H1 (cell line): ENCODE measurements around the gene GASK1B. TPM values are rescaled to one million over a fixed set of nuclear protein-coding genes. Genes with fewer than 3 reads are reported as not detected.

Experiments
- CTCF ChIA-PET: fragments of 300-600 bp; sonication (Branson Sonifier 250); formaldehyde crosslinking; loops from one replicate; lab custom pipeline; 2021; ENCODE audit not compliant: partially characterized antibody; lab: Charles Lee
- POLR2A ChIA-PET: fragments of 300-600 bp; sonication (Branson Sonifier 250); formaldehyde crosslinking; loops from one replicate; lab custom pipeline; 2021; ENCODE audit warnings: inconsistent platforms; ENCODE audit not compliant: partially characterized antibody; lab: Charles Lee
- DNase-seq, 2 experiments: peaks; one replicate each; pipeline versions ENCODE4 v3.0.0 to v3.0.0-alpha.2; 2010 to 2022; ENCODE audit warnings: low spot score in 2 of 2, low read depth in 1 of 2, mixed read lengths in 1 of 2
- FAIRE-seq: peaks from 2 replicates; lab custom pipeline; 2011; peaks lifted over from hg19 to GRCh38; lab: Jason Lieb, UNC
- H2AFZ ChIP-seq: 2 replicates; pipeline ENCODE4 v1.8.1; 2012; ENCODE audit warnings: low read length, inconsistent platforms
- H2AK5ac ChIP-seq: 2 replicates; pipeline ENCODE4 v1.6.1; 2013; ENCODE audit warnings: low read depth, low read length
- H2BK120ac ChIP-seq: replicated peaks from 2 replicates; pipeline ENCODE3; 2013; ENCODE audit warnings: low read depth, low read length, inconsistent platforms
- H2BK12ac ChIP-seq: 2 replicates; pipeline ENCODE4 v1.6.1; 2013; ENCODE audit warnings: low read depth, low read length
- H2BK15ac ChIP-seq: 2 replicates; pipeline ENCODE4 v1.6.1; 2013; ENCODE audit warnings: low read length
- H2BK20ac ChIP-seq: 2 replicates; pipeline ENCODE4 v1.6.1; 2013; ENCODE audit warnings: low read length
- H2BK5ac ChIP-seq: 2 replicates; pipeline ENCODE4 v1.6.1; 2013; ENCODE audit warnings: low read depth, low read length
- H3K14ac ChIP-seq: 2 replicates; pipeline ENCODE4 v1.6.1; 2013; ENCODE audit warnings: inconsistent platforms; ENCODE audit not compliant: insufficient read length
- H3K18ac ChIP-seq: 2 replicates; pipeline ENCODE4 v1.6.1; 2013; ENCODE audit warnings: low read length; ENCODE audit errors: extremely low read depth
- H3K23ac ChIP-seq: 2 replicates; pipeline ENCODE4 v1.6.1; 2013; ENCODE audit warnings: inconsistent platforms; ENCODE audit not compliant: insufficient read length
- H3K23me2 ChIP-seq: 2 replicates; pipeline ENCODE4 v1.6.1; 2013; ENCODE audit warnings: low read depth, low read length
- H3K27ac ChIP-seq: 2 replicates; pipeline ENCODE4 v1.6.1; 2011; ENCODE audit warnings: low read depth, low read length, inconsistent platforms
- H3K27me3 ChIP-seq, 4 experiments: replicated peaks in 1 of 4; 1 replicate in 1 of 4; 2 replicates in 3 of 4; pipeline versions ENCODE4 v1.6.1 to v1.8.1; 2011 to 2013; ENCODE audit warnings: low read length in 3 of 4, mild to moderate bottlenecking in 3 of 4, inconsistent platforms in 2 of 4, mixed read lengths in 2 of 4, moderate library complexity in 1 of 4; ENCODE audit not compliant: control insufficient read depth in 3 of 4, insufficient read depth in 3 of 4; ENCODE audit errors: extremely low read depth in 1 of 4
- H3K36me3 ChIP-seq, 4 experiments: 2 replicates each; pipeline versions ENCODE4 v1.6.1 to v1.8.1; 2011 to 2013; ENCODE audit warnings: mild to moderate bottlenecking in 4 of 4, low read length in 3 of 4, moderate library complexity in 2 of 4, control low read depth in 1 of 4, inconsistent platforms in 1 of 4; ENCODE audit not compliant: insufficient read depth in 4 of 4, control insufficient read depth in 2 of 4
- H3K4ac ChIP-seq: replicated peaks from 2 replicates; pipeline ENCODE3; 2013; ENCODE audit warnings: low read length, low read depth, mixed read lengths, inconsistent platforms; ENCODE audit not compliant: insufficient read length
- H3K4me1 ChIP-seq, 4 experiments: replicated peaks in 1 of 4; 1 replicate in 1 of 4; 2 replicates in 3 of 4; pipeline versions ENCODE4 v1.6.1 to v1.8.1; 2011 to 2013; ENCODE audit warnings: low read length in 3 of 4, inconsistent platforms in 2 of 4, mixed read lengths in 1 of 4; ENCODE audit not compliant: insufficient read depth in 4 of 4, control insufficient read depth in 3 of 4
- H3K4me2 ChIP-seq, 2 experiments: 2 replicates each; pipeline versions ENCODE4 v1.6.1 to v1.8.1; 2011 to 2013; ENCODE audit warnings: low read depth in 2 of 2, low read length in 2 of 2, control low read depth in 1 of 2, inconsistent platforms in 1 of 2, mild to moderate bottlenecking in 1 of 2; ENCODE audit not compliant: insufficient read depth in 1 of 2
- H3K4me3 ChIP-seq, 4 experiments: fragments of 200-600, 300-600 bp in 1 of 4; sonication (generic), shearing (Covaris generic), sonication (Bioruptor Twin) in 1 of 4; 2 replicates each; pipeline versions ENCODE4 v1.5.1 to v1.8.1; 2011 to 2016; ENCODE audit warnings: low read length in 4 of 4, low read depth in 3 of 4, control low read depth in 2 of 4, inconsistent platforms in 2 of 4, mild to moderate bottlenecking in 2 of 4, mixed read lengths in 1 of 4, moderate library complexity in 1 of 4; ENCODE audit not compliant: insufficient read depth in 2 of 4; ENCODE audit errors: extremely low read depth in 1 of 4
- H3K56ac ChIP-seq: replicated peaks from 2 replicates; pipeline ENCODE3; 2013; ENCODE audit warnings: low read depth, mild to moderate bottlenecking, mixed read lengths, low read length, inconsistent platforms; ENCODE audit not compliant: insufficient read length
- H3K79me1 ChIP-seq: 2 replicates; pipeline ENCODE4 v1.6.1; 2013; ENCODE audit warnings: low read depth, low read length, control low read depth
- H3K79me2 ChIP-seq, 2 experiments: 2 replicates each; pipeline versions ENCODE4 v1.6.1 to v1.8.1; 2012 to 2013; ENCODE audit warnings: low read length in 2 of 2, mild to moderate bottlenecking in 2 of 2, inconsistent platforms in 1 of 2; ENCODE audit not compliant: insufficient read depth in 2 of 2, control insufficient read depth in 1 of 2
- H3K9ac ChIP-seq, 4 experiments: replicated peaks in 1 of 4; 1 replicate in 1 of 4; 2 replicates in 3 of 4; pipeline versions ENCODE4 v1.6.1 to v1.8.1; 2011 to 2013; ENCODE audit warnings: low read depth in 3 of 4, low read length in 3 of 4, control low read depth in 2 of 4, mild to moderate bottlenecking in 2 of 4, moderate library complexity in 2 of 4, inconsistent platforms in 1 of 4; ENCODE audit errors: extremely low read depth in 1 of 4
- H3K9me3 ChIP-seq, 2 experiments: 2 replicates each; pipeline versions ENCODE4 v1.6.1 to v1.8.1; 2012 to 2013; ENCODE audit warnings: mild to moderate bottlenecking in 2 of 2, moderate library complexity in 2 of 2, control low read depth in 1 of 2, inconsistent platforms in 1 of 2, low read depth in 1 of 2, low read length in 1 of 2, mixed read lengths in 1 of 2; ENCODE audit not compliant: insufficient read depth in 2 of 2
- H4K20me1 ChIP-seq, 2 experiments: replicated peaks in 1 of 2; 2 replicates each; pipeline versions ENCODE3 to v1.8.1; 2011 to 2013; ENCODE audit warnings: inconsistent platforms in 2 of 2, low read length in 2 of 2, mild to moderate bottlenecking in 1 of 2; ENCODE audit not compliant: insufficient read depth in 2 of 2, control insufficient read depth in 1 of 2
- H4K5ac ChIP-seq: 2 replicates; pipeline ENCODE4 v1.6.1; 2013; ENCODE audit warnings: low read length, low read depth, mixed read lengths, inconsistent platforms; ENCODE audit not compliant: insufficient read length
- H4K8ac ChIP-seq: 2 replicates; pipeline ENCODE4 v1.8.0; 2013; ENCODE audit warnings: mild to moderate bottlenecking, moderate library complexity, low read length, inconsistent platforms; ENCODE audit not compliant: insufficient read depth; ENCODE audit errors: extremely low read depth
- H4K91ac ChIP-seq: replicated peaks from 2 replicates; pipeline ENCODE3; 2013; ENCODE audit warnings: low read length, mixed read lengths, inconsistent platforms; ENCODE audit not compliant: insufficient read length
- BCL11A ChIP-seq, 2 experiments: IDR thresholded peaks; one replicate each; pipeline ENCODE4 v1.6.1; 2011; ENCODE audit warnings: low read depth in 2 of 2, low read length in 2 of 2, mild to moderate bottlenecking in 2 of 2
- CHD1 ChIP-seq: IDR thresholded peaks from 2 replicates; pipeline ENCODE4 v1.6.1; 2012; ENCODE audit warnings: low read depth, low read length, improper control_type of control experiment
- EZH2 ChIP-seq: fragments of 200-600 bp; sonication (generic); IDR thresholded peaks from 2 replicates; pipeline ENCODE4 v1.7.1; 2012; ENCODE audit warnings: low read depth, mild to moderate bottlenecking, moderate library complexity, low read length, inconsistent platforms; ENCODE audit not compliant: severe bottlenecking
- FOSL1 ChIP-seq: IDR thresholded peaks from 2 replicates; pipeline ENCODE4 v1.6.1; 2011; ENCODE audit warnings: mild to moderate bottlenecking, low read depth, low read length, moderate library complexity; ENCODE audit not compliant: insufficient read depth
- HDAC2 ChIP-seq, 2 experiments: fragments of 300-600 bp in 1 of 2; sonication (generic) in 1 of 2; IDR thresholded peaks; 2 replicates each; pipeline ENCODE4 v1.6.1; 2011 to 2012; ENCODE audit warnings: low read depth in 2 of 2, low read length in 2 of 2, mild to moderate bottlenecking in 2 of 2, moderate library complexity in 2 of 2, borderline replicate concordance in 1 of 2, inconsistent platforms in 1 of 2
- RNF2 ChIP-seq: fragments of 200-900, 300-1000 bp; sonication (generic); IDR thresholded peaks from 2 replicates; pipeline ENCODE4 v1.7.1; 2016; ENCODE audit warnings: borderline replicate concordance, low read depth, mild to moderate bottlenecking, antibody characterized with exemption, low read length; ENCODE audit not compliant: poor library complexity, severe bottlenecking; ENCODE audit errors: missing control alignments
- SIN3A ChIP-seq, 2 experiments: IDR thresholded peaks in 1 of 2; conservative IDR thresholded peaks in 1 of 2; 2 replicates each; pipeline ENCODE4 v1.6.1; 2011 to 2012; ENCODE audit warnings: low read length in 2 of 2, improper control_type of control experiment in 1 of 2, low read depth in 1 of 2, mild to moderate bottlenecking in 1 of 2
- SIX5 ChIP-seq: IDR thresholded peaks from 2 replicates; pipeline ENCODE4 v1.6.1; 2011; ENCODE audit warnings: mild to moderate bottlenecking, low read depth, low read length
- WGBS, 2 experiments: shearing (Covaris generic) in 1 of 2; methylation state at CpG; one replicate each; pipeline versions ENCODE4 v1.1.6 to v1.1.7; 2013 to 2015; ENCODE audit warnings: low lambda C conversion rate in 2 of 2, mixed read lengths in 2 of 2, inconsistent platforms in 1 of 2, low coverage in 1 of 2, missing lambda C conversion rate in 1 of 2; ENCODE audit not compliant: insufficient replicate concordance in 2 of 2, insufficient coverage in 1 of 2, insufficient read length in 1 of 2; ENCODE audit errors: extremely low coverage in 1 of 2, missing lambda C conversion rate in 1 of 2; 5-methylcytosine and 5-hydroxymethylcytosine counted together
- polyA plus RNA-seq, 7 experiments: library from polyadenylated mRNA; depleted of rRNA in 3 of 7; stranded (reverse) in 5 of 7; unstranded in 2 of 7; fragments of >200 nt in 5 of 7; fragments of 200-250 nt in 2 of 7; gene quantifications; 1 replicate in 5 of 7; 2 replicates in 1 of 7; 4 replicates in 1 of 7; pipeline versions ENCODE4 v1.2.1 to v1.2.3, GENCODE V29; 2011 to 2013; ENCODE audit warnings: missing spikeins in 2 of 7, mixed read lengths in 2 of 7
- total RNA-seq: library from RNA; stranded (reverse); fragmentation: NEBNext Ultra II Directional; extraction: Animal tissue kit (Norgen Biotek cat#: 25700); gene quantifications from 2 replicates; pipeline ENCODE4 v1.2.1, GENCODE V29; 2021

The GASK1B gene
- total and polyA plus RNA-seq, 2 of the 8 experiments (the other 6 are each of a cell fraction or from before 2014, with no cell fraction given): not detected

- Histone ChIP-seq H4K5ac (no peak overlapping the region), H3K23me2 (no peaks in the 10 kb centered on the region), H2AFZ (no peak overlapping the region), H3K18ac (no peak overlapping the region), H2BK120ac (no peak overlapping the region), H2BK5ac (no peak overlapping the region), H3K4me1 (no peaks in the 10 kb centered on the region), H3K79me2 (no peaks in the 10 kb centered on the region), H2BK12ac (no peak overlapping the region), H3K4ac (no peak overlapping the region), H3K27ac (no peak overlapping the region), H2AK5ac (no peak overlapping the region), H3K4me3 (no peak overlapping the region), H3K36me3 (no peaks in the 10 kb centered on the region), H3K56ac (no peak overlapping the region), H4K91ac (no peak overlapping the region), H3K27me3 (no peaks in the 10 kb centered on the region; a peak in 1 of 7 replicates)
- POLR2A ChIA-PET: no interaction called here
- WGBS, 2 experiments: 92% methylated on average over 5 of the region's 5 CpGs; no CpG with 5 or more reads in 1 of the 2 experiments
- TF ChIP-seq EZH2 (no peak), BCL11A (IDR thresholded peaks at IDR 0.05; ENCODE audit: low read depth in 2 of 2, low read length in 2 of 2) (no peak), SIX5 (no peak), FOSL1 (no peak), RNF2 (no peak), CHD1 (no peak), HDAC2 (IDR thresholded peaks at IDR 0.05; ENCODE audit: borderline replicate concordance in 1 of 2, low read depth in 2 of 2, low read length in 2 of 2) (no peak), SIN3A (conservative IDR thresholded peaks at IDR 0.05 in 1 of 2, IDR thresholded peaks at IDR 0.05 in 1 of 2; ENCODE audit: low read depth in 1 of 2, low read length in 2 of 2) (no peak)
- TF ChIP-seq, all 59 proteins: peak for 0
- Histone ChIP-seq H2BK20ac (no peak overlapping the region), H3K9me3 (no peaks in the 10 kb centered on the region), H3K79me1 (no peaks in the 10 kb centered on the region), H3K4me2 (no peak overlapping the region), H3K9ac (no peak overlapping the region), H3K14ac (no peak overlapping the region), H2BK15ac (no peak overlapping the region), H3K23ac (no peak overlapping the region), H4K20me1 (no peaks in the 10 kb centered on the region), H4K8ac (no peak overlapping the region)
- FAIRE-seq: no peak
- DNase-seq: no peak
- CTCF ChIA-PET: no interaction called here
These were observed 44.3 kb downstream of the GASK1B start for GRCh38 chr4:158128540-158128939.
